IPS-NIHi7 (cell line): ENCODE measurements around the gene SLC2A3.
A peak's percentile ranks its signal among the peaks of the same experiment; 100 is the strongest.
"Not testable (repeated sequence)": the region's sequence is repeated elsewhere in the genome, so short reads cannot be mapped to it uniquely, and the experiment has no call there.

Source experiments
- DNase-seq: peaks from one replicate; pipeline ENCODE4 v3.0.0; 2012; ENCODE audit warnings: mixed read lengths; ENCODE audit errors: extremely low spot score

Gene SLC2A3

GRCh38 chr12:7916936-7917335 is 19.1 kb downstream of the SLC2A3 start:
- no peak for DNase-seq

- DNase-seq: no peak
Measured at GRCh38 chr12:7915661-7916403, 20.2 kb downstream of the SLC2A3 start.

GRCh38 chr12:7910106-7910505 is 25.9 kb downstream of the SLC2A3 start:
- DNase-seq: not testable (repeated sequence)

GRCh38 chr12:7907009-7907408 is 29.0 kb downstream of the SLC2A3 start:
- peak; percentile 60 for DNase-seq

- not testable (repeated sequence) for DNase-seq
Measured at GRCh38 chr12:7906303-7906702, 29.7 kb downstream of the SLC2A3 start.

GRCh38 chr12:7905600-7906125 is 30.3 kb downstream of the SLC2A3 start:
- DNase-seq: peak; percentile 25

- DNase-seq: no peak
Measured at GRCh38 chr12:7905071-7905470, 30.9 kb downstream of the SLC2A3 start.

GRCh38 chr12:7902416-7902815 is 33.6 kb downstream of the SLC2A3 start:
- DNase-seq: not testable (repeated sequence)

- DNase-seq: no peak
Measured at GRCh38 chr12:7899755-7900154, 36.2 kb downstream of the SLC2A3 start.

GRCh38 chr12:7896726-7897125 is 39.3 kb downstream of the SLC2A3 start:
- DNase-seq: not testable (repeated sequence)

GRCh38 chr12:7892186-7892980 is 43.6 kb downstream of the SLC2A3 start:
- DNase-seq: no peak

GRCh38 chr12:7884689-7885088 is 51.3 kb downstream of the SLC2A3 start:
- DNase-seq: no peak

- not testable (repeated sequence) for DNase-seq
Measured at GRCh38 chr12:7881736-7882120, 54.3 kb downstream of the SLC2A3 start.

- not testable (repeated sequence) for DNase-seq
Measured at GRCh38 chr12:7880952-7881735, 54.8 kb downstream of the SLC2A3 start.

- no peak for DNase-seq
Measured at GRCh38 chr12:7879246-7879645, 56.7 kb downstream of the SLC2A3 start.

- no peak for DNase-seq
Measured at GRCh38 chr12:7877420-7877819, 58.6 kb downstream of the SLC2A3 start.

- no peak for DNase-seq
Measured at GRCh38 chr12:7872566-7873319, 63.2 kb downstream of the SLC2A3 start, which contains the start of gene SLC2A14. Gene SLC2A14, minus strand, starts transcription at chr12:7872915. Its CDS starts 3,035 bp downstream, at chr12:7869880.

- no peak for DNase-seq
Measured at GRCh38 chr12:7870335-7870734, 65.7 kb downstream of the SLC2A3 start.
